SH-SY5Y (cell line): ENCODE measurements around the gene SMIM8.

ENCODE experiments used
- GATA2 ChIP-seq: IDR thresholded peaks from 2 replicates; pipeline ENCODE4 v1.6.1; 2011; ENCODE audit warnings: mild to moderate bottlenecking, low read depth, low read length
- GATA3 ChIP-seq: IDR thresholded peaks from 2 replicates; pipeline ENCODE4 v1.6.1; 2011; ENCODE audit warnings: low read depth, mild to moderate bottlenecking, low read length, moderate library complexity

- TF ChIP-seq GATA3 (no peak), GATA2 (no peak)
These were observed 54.3 kb downstream of the SMIM8 start for GRCh38 chr6:87376643-87377042.
